Loucy (cell line): Measurements from ENCODE around the gene YBX2.

ENCODE experiments used
- CTCF ChIP-seq: fragments of 200-600 bp; sonication (generic); conservative IDR thresholded peaks from 2 replicates; pipeline ENCODE4 v1.5.1; 2014; ENCODE audit warnings: mild to moderate bottlenecking, antibody characterized with exemption, low read length
- EZH2phosphoT487 ChIP-seq: fragments of 200-600 bp; IDR thresholded peaks from 2 replicates; pipeline ENCODE4 v1.6.1; 2018; ENCODE audit warnings: antibody characterized with exemption, mild to moderate bottlenecking, moderate library complexity, borderline replicate concordance

DNA sequence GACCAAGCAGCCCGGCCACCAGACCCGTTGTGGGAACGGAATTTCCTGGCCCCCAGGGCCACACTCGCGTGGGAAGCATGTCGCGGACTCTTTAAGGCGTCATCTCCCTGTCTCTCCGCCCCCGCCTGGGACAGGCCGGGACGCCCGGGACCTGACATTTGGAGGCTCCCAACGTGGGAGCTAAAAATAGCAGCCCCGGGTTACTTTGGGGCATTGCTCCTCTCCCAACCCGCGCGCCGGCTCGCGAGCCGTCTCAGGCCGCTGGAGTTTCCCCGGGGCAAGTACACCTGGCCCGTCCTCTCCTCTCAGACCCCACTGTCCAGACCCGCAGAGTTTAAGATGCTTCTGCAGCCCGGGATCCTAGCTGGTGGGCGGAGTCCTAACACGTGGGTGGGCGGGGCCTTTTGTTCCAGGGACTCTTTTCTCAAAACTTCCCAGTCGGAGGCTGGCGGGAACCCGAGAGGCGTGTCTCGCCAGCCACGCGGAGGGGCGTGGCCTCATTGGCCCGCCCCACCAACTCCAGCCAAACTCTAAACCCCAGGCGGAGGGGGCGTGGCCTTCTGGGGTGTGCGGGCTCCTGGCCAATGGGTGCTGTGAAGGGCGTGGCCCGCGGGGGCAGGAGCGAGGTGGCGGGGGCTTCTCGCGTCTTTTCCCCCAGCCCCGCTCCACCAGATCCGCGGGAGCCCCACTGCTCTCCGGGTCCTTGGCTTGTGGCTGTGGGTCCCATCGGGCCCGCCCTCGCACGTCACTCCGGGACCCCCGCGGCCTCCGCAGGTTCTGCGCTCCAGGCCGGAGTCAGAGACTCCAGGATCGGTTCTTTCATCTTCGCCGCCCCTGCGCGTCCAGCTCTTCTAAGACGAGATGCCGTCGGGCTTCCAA is 13.1 kb downstream of the YBX2 start, which contains the start of gene SLC2A4:
- TF ChIP-seq CTCF: no peak
- no peak for TF ChIP-seq EZH2phosphoT487
